EH (cell line): ENCODE results near the gene KRT23.

Source experiments
- DNase-seq: peaks from one replicate; pipeline ENCODE4 v3.0.0-alpha.2; 2015; ENCODE audit warnings: low read depth

KRT23 gene

DNA sequence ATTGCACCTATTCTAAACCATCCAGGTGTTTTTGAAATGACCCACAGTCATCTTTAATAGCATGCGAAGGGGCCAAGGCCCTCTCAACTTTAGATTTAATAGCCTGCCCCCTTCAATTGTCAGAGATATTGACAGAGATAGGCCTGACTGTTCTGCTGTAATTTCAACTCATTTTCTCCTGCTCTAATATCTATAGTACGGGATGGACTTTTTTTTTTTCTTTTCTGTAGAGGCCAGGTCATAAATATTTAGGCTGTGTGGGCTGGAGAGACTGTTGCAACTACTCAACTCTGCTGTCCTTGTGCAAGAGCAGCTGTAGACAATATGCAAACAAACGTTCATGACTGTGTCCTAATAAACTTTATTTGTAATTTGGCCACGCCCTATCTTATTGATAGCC, 27.7 kb downstream of the KRT23 start:
- DNase-seq: peak; percentile 77

DNA sequence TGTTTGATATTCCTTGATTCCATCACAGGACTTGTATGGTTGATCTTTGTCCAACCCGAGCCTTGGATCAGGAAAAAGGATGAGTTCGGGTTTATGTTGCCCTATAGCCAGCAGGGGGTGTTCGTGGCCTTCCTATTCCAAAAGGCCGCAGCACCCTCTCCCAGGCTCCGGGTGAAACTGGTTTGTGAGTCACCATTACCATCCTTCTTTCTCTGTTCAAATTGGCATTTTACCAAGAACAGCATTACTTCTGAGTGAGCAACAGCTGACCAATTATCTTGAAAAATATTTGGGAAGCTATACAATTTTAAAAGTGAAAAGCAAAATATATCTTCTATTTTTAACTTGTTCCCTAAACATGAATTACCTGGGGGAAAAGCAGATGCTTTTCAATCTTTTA, 28.1 kb downstream of the KRT23 start:
- peak; percentile 98 for DNase-seq

DNA sequence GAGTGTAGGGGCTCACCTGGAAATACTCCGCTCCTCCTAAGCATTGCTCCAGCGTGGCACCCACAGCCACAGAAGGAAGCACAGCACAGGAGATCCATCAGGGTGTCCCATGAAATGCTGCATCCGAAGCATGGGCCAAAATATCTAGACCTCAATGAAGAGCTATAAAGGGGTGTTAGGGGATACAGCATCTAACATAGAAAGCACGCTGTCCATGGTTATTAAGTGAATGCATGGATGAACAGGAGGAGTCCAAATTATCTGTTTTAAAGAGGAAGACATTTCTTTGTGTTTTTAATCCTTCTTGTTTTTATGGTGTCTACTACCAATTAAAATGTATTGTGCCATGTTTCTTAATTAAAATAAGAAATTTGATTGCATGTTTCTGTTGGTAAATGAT, 30.8 kb downstream of the KRT23 start:
- DNase-seq: no peak

DNA sequence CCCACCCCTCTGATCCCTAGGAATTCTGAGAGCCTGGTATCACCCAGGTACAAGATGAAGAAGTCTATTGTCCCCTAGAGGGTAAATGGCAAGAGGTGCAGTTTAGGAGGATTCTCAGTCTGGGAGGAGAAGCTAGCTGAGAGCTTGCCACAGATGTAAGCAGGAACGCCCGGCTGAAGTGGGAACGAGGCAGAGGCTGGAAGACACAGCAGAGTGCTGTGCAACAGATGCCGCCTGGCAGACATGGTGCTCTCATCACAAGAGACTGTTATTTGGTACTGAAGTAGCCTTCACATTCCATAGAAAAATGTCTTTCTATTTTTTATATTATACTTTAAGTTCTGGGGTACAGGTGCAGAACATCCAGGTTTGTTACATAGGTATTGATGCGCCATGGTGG, 32.1 kb downstream of the KRT23 start:
- no peak for DNase-seq

DNA sequence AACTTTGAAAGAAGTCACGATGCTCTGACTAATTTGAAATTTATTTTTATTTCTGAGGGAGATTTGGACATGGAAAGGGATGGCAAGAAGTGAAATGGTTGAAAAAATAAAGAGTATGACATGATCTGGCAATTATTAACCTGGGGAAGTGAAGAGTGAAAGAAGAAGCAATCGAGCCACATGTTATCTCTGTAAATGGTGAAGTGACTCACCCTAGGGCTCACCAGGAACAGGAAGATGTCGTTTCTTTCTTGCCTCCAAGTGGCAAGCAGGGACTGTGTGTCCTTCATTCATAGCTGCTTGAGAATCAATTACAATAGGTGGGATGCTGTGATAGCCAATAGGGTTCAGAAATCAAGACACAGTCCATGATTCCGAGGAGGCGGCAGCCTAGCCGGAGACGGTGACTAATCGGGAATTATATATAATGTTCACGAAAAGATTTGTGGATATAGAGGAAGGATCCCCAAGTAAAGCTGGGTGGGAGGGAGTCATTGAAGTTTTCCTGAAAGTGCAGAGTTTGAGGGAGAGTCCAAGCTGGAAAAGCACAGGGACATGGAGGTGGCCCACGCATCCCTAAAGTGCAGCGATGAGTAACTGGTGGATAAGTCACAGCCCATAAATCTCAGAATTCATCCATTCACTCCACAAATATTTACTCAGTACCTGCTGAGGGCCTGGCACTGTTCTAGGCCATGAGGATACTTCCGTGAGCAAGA, 34.2 kb downstream of the KRT23 start:
- peak; percentile 83 for DNase-seq

DNA sequence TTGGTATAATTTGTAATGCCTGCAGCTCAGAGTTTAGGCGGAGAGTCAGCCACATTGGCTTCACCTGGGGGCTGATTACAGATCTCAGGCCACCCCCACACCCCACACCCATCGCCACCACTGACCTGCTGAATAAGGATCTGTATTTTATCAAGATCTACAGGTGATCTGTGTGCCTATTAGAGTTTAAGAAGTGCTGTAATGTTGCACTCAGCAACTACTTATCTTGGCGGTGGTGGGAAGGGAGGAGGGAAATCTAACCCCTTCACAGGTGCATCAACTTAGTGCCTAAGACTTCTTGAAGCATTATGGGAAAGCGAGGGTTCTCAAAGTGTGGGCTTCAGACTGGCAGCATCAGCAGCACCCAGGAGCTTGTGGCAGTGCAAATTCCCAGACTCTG, 34.9 kb downstream of the KRT23 start:
- no peak for DNase-seq

DNA sequence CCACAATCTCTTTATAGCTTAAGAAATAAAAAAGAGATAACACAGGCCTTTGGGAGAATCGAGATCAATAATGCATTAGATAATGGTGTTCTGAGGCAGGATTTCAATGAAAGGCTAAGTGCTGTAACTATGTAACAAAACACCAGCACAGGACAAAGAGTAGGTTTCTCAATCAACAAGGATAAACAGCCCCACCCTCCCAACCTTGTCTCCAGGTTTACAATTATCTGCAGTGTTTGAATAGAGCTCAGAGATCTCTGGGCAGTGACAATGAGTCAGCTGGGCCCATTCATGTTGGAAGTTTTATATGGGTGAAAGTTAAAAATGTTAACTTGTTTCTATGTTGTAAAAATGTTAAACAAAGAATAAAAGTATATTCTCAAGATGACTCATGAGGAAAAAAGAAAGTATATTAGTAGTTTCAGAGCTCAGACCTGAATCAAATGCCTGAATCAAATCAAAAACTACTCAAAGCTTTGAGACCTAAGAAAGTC, 35.4 kb downstream of the KRT23 start:
- peak; percentile 74 for DNase-seq

DNA sequence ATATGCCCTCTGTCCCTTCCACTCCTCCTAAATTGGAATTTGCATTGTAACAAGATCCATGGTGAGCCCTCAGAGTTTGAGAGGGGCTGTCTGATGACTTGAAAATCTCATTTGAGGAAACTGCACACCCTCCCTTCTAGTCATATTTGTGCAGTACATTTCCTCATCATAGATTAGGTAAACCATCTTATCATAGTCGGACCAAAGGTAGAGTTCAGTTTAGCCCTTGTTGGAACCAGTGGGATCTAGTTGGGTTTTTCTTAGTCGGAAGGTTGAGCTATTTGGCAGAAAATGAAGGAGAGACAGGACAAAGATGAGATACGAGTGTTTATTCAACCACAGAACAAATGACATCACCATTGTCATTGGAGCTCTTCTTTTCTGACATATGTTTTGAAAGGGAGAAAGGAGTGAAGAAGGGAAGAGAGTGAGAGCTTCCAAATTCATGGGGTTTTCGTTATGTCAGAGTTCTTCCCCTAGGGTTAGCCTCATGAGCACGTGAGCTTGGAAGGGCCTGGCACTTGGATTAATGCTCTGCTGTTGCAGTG, 36.6 kb downstream of the KRT23 start:
- DNase-seq: no peak

DNA sequence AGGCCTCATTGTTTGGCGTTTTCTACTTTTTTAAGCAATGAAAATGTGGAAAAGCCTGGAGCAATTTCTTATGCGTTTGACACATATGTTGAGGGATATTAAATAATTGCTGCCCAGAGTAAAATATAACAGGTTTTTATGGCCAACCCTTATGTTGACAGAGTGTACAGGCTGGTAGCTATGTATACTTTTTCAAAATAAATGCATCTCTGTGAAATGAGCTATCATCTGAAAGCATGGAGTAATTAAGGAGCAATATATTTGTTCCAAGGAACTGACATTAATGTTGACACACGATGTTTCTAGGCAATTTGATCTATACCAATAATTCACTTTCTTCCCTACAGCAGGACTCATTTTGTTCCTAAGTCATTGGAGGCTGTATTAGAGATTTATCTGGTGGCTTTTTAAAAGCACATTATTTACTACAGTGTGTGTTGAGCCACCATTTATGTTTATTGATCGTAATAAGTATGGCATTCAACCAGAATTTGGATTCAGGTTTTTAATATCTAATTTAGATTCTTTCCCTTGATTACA, 40.5 kb downstream of the KRT23 start:
- no peak for DNase-seq

DNA sequence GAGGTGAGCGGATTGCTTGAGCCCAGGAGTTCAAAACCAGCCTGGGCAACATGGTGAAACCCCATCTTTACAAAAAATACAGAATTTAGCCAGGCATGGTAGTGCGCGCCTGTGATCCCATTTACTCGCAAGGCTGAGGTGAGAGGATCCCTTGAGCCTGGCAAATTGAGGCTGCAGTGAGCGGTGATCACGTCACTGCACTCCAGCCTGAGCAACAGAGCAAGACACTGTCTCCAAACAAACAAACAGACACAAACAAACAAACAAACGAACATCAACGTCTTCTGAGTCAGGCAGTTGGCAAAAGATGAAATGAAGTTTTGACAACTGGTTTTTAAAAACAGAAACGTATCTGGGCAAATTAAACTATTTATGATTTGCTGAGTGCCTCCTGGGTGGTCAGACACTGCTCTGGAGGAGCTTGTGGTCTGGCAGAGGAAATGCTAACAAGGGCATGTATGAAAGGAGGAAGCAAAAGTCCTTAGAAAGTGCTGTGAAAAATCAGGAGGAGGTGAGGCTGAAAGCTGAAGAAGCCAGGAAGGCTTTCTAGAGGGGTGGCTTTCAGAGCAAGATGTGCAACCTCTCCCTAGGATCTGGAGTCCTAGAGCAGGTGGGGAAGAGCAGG, 42.2 kb downstream of the KRT23 start:
- peak; percentile 30 for DNase-seq

DNA sequence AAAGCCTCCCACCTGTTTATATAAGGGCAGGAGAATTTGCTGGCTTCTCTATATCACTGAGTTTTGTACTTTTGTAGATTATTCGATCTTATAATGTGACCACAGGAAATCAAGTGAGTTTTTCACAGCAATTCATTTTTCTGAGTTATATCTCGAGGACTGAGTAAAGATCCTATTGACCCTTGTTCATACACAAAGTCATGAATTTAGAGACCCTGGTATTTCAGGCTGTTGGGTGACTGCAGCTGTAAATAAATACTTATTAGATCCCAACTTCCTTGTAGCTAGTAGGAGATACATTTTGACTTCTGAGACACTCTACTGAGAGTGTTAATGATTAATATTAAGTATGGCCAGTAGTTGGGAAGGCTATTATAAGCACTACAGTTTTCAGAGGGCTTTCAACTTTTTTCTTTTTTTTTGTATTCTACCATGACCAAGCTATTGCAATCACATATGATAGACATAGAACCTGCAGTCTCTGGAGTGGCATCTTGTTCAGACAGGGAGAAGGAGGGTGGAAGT, 49.2 kb downstream of the KRT23 start:
- no peak for DNase-seq

DNA sequence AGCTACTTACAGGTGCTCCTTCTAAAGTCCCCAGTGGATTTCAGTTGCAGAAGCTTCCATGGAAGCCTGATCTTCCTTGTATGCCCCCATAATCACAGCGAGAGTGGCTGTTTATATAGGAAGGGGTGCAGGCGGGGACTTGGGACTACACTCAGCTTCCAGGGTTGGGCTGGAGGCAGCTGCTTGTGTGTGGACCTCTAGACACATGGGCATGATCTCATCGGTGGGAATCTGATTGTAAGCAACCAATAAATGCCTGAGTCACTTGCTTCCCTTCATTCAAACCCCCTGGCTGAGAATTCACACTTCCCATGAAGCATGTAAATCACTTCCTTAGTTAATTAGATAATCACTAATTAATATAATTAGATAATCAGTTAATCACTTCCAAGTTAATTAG, 51.4 kb downstream of the KRT23 start:
- DNase-seq: peak; percentile 62

DNA sequence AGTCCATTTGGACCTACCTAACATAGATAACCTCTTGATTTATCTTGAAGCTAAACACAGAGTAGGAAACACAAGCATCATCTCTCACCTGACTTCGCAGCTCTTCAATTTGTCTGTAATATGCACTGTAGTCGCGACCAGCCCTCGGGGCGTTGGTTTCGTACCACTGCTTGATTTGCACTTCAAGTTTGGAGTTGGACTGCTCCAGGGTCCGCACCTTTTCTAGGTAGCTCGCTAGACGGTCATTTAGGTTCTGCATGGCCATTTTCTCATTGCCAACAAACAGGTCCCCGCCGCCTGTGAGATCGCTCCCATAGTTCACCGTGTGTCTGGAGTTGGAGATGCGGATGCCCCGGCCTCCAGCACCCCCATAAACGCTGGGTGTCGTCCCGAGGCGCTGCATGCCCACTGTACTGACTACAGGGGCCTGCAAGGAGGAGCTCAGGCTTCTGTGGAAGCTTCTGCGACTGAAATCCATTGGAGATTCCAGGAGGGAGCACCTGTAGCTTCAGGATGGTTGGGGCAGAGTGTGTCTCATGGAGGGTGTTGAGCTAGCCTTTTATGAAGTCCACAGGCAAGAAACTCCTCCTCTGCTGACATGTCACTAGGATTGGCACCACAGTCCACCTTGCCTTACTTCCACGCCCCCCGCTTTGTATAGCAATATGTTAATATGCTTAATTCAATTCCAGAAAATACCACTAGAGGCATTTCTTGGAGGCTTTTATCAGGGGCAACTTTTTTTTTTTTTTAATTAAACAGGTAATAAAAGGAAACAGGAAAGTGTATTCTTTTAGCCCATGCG, 52.5 kb downstream of the KRT23 start, which contains the start of gene KRT20:
Gene KRT20, minus strand, starts transcription at position 535 of the 805 bp plus-strand sequence. Its CDS starts 57 bp downstream, at position 478.
- DNase-seq: no peak

DNA sequence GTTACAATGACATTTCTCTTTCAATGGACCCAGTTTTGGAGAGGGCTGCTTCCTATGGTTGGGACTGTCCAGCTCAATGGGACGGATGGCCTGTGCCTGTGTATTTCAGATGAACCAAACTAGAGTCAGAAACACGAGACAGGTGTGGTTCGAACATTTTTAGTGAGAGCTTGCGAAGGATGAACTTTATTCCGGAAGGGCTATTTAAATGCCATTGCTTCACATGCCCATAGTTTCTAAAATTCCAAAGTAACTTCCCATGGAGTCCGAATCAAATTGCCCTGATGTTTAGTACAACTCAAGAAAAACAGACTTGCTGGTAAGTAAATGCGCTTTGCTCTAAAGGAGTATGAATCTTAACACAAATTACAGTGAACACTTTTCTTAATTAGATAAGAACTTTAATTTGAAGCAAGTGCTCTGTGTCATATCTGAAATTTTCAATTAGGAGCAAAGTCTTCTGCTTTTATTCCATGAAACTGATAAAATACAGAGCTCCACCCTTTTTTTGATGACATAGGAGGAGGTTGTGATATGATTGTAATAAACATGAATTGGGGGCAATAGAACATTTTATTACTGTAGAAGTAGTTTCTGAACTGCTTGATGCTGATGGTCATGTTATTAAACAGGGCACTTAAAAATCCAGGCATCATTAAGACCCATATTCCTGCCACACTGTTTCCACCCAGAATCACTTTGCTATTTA, 53.7 kb downstream of the KRT23 start:
- DNase-seq: no peak

DNA sequence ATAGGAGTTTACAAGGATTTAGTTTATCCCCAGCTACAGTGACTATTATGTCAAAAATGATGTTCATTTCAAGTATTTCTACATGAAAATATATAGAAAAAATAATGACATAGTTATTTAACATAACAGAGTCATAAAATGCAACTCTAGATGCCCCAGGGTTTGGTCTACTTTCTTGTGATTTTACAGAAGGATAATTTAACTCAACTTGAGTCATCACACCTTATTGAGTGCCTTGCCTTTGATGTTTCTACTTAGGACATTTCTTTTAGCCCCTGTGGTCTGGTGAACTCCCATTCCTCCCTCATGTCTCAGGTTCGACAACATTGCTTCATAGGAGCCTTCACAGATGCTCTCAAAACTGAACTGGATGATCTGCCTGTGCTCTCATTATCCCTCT, 54.4 kb downstream of the KRT23 start:
- no peak for DNase-seq

DNA sequence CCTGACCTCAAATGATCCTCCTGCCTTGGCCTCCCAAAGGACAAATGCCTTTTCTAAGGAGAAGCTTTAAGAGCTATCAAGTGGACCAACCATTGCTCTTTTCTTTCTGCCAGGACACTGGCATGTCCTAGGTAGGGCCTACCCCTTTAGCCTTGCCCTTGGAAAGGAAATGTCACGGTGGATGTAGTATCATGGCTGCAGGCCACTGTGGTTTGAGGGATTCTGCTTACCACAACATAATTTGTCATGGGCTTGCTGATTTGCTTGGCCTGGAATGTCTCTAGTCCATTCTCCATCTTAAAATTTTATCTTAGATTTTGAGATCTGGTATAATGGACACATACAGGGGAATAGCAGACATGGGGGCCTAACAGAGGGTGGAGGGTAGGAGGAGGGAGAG, 58.4 kb downstream of the KRT23 start:
- DNase-seq: no peak

DNA sequence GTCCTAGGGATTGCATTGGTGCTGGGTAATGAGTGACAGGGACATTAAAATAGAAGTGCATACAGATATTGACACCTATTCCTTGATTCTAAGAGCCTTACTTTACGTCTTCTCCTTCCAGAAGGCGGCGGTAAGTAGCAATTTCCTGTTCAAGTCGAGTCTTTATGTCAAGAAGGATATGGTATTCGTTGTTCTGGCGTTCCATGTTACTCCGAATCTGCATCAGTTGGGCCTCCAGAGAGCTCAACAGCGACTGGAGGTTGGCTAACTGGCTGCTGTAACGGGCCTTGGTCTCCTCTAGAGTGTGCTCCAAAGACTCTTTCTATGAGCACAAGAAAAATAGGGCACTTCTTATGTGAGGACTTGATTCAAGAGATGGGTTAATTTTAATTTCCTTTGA, 59.4 kb downstream of the KRT23 start:
- DNase-seq: no peak

DNA sequence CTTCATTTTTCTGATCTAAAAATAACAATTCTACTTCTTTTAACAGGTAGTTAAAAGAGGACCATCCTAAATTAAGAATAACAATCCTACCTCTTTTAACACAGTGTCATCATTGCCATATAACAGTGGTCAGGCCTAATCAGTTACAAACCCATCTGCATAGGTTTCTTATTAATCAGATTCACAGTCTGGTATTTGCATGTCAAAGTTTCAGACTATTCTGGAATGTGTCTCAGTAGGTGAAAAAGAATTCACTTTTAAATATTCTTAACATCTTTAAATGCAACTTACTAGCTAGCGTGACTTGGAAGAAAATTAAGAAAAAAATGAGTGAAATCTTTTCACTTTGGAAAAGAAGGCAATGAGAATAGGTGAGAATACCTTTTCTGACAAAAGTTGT, 63.6 kb downstream of the KRT23 start:
- DNase-seq: peak; percentile 30

DNA sequence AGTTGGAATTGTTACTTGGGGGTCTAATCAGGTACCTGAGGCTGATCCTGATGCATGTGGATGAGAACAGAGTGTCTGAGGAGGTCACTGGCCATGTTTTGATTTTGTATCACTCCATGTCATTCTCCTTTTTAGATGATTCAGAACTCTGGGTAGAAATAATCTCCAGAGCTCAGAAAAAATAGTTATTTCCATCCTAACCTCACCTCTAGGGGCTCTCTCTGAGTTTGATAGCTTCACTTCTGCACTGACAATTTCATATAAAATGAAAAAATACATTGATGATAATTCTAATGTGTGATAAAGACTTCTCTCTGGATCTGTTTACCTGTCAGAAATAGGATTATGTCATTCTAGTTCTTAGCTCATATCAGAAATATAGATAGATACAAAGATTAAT, 64.2 kb downstream of the KRT23 start:
- no peak for DNase-seq
